SK-N-SH (cell line): Measurements from ENCODE around the gene PSMD8. TPM values are rescaled to one million over a fixed set of nuclear protein-coding genes. Genes with fewer than 3 reads are reported as not detected.

ENCODE experiments used
- CTCF ChIA-PET: fragments of 300-600, 350-600 bp; formaldehyde crosslinking; extraction: SDS; loops from one replicate; lab custom pipeline; 2021; lab: Yijun Ruan, JAX
- POLR2A ChIA-PET: fragments of 350-600 bp; sonication (Branson Sonifier 250); formaldehyde crosslinking; extraction: SDS; loops from one replicate; lab custom pipeline; 2020; ENCODE audit warnings: antibody characterized with exemption, inconsistent platforms; lab: Yijun Ruan, JAX
- DNase-seq: peaks from one replicate; pipeline ENCODE4 v3.0.0; 2012
- H2AFZ ChIP-seq: fragments of 200-600 bp; sonication (generic); 2 replicates; pipeline ENCODE4 v1.8.1; 2016; ENCODE audit warnings: antibody characterized with exemption, mild to moderate bottlenecking, low read depth
- H3F3A ChIP-seq: fragments of 200-600 bp; sonication (generic); replicated peaks from 2 replicates; pipeline ENCODE3; 2016; ENCODE audit warnings: antibody characterized with exemption, mild to moderate bottlenecking; ENCODE audit not compliant: insufficient read depth
- H3K27ac ChIP-seq, 2 experiments: fragments of 200-500 bp in 1 of 2; fragments of 200-600 bp in 1 of 2; sonication (Bioruptor generic) in 1 of 2; sonication (generic), shearing (Covaris generic) in 1 of 2; 2 replicates each; pipeline versions ENCODE4 v1.5.1 to v1.6.1; 2014 to 2016; ENCODE audit warnings: low read depth in 2 of 2, inconsistent platforms in 1 of 2, low read length in 1 of 2, mild to moderate bottlenecking in 1 of 2, mixed read lengths in 1 of 2
- H3K27me3 ChIP-seq: fragments of 200-600 bp; sonication (generic), shearing (Covaris generic); 2 replicates; pipeline ENCODE4 v1.6.1; 2016; ENCODE audit warnings: mixed run types; ENCODE audit not compliant: insufficient read depth
- H3K36me3 ChIP-seq, 2 experiments: fragments of 200-500 bp in 1 of 2; fragments of 200-600 bp in 1 of 2; sonication (Bioruptor generic) in 1 of 2; sonication (generic) in 1 of 2; replicated peaks in 1 of 2; 2 replicates each; pipeline versions ENCODE3 to v1.5.1; 2014 to 2016; ENCODE audit warnings: low read length in 1 of 2, mild to moderate bottlenecking in 1 of 2; ENCODE audit not compliant: insufficient read depth in 2 of 2, control insufficient read depth in 1 of 2
- H3K4me1 ChIP-seq, 2 experiments: fragments of 200-500 bp in 1 of 2; fragments of 200-600 bp in 1 of 2; sonication (Bioruptor generic) in 1 of 2; sonication (generic), shearing (Covaris generic) in 1 of 2; 2 replicates each; pipeline versions ENCODE4 v1.5.1 to v1.6.1; 2014 to 2016; ENCODE audit warnings: low read depth in 1 of 2, low read length in 1 of 2, mixed run types in 1 of 2; ENCODE audit not compliant: insufficient read depth in 2 of 2, control insufficient read depth in 1 of 2
- H3K4me2 ChIP-seq: fragments of 200-600 bp; sonication (generic), shearing (Covaris generic); 2 replicates; pipeline ENCODE4 v1.6.1; 2017; ENCODE audit warnings: mixed run types
- H3K4me3 ChIP-seq, 2 experiments: fragments of 200-500 bp in 1 of 2; fragments of 200-600 bp in 1 of 2; sonication (Bioruptor generic) in 1 of 2; sonication (generic), shearing (Covaris generic) in 1 of 2; 2 replicates each; pipeline versions ENCODE4 v1.5.1 to v1.8.1; 2014 to 2016; ENCODE audit warnings: low read depth in 2 of 2, inconsistent platforms in 1 of 2, low read length in 1 of 2, mild to moderate bottlenecking in 1 of 2, mixed read lengths in 1 of 2, moderate library complexity in 1 of 2
- H3K79me2 ChIP-seq: fragments of 200-600 bp; sonication (generic); 2 replicates; pipeline ENCODE4 v1.8.1; 2017; ENCODE audit warnings: mild to moderate bottlenecking; ENCODE audit not compliant: insufficient read depth
- H3K9ac ChIP-seq: fragments of 200-600 bp; sonication (generic); 2 replicates; pipeline ENCODE4 v1.6.1; 2017; ENCODE audit warnings: mixed run types
- H3K9me2 ChIP-seq: fragments of 200-600 bp; sonication (generic); 2 replicates; pipeline ENCODE4 v1.6.1; 2017; ENCODE audit warnings: mixed run types
- H3K9me3 ChIP-seq: fragments of 200-600 bp; sonication (generic); 2 replicates; pipeline ENCODE4 v1.6.1; 2017; ENCODE audit warnings: mixed run types, mild to moderate bottlenecking, moderate library complexity
- H4K20me1 ChIP-seq: fragments of 200-600 bp; sonication (generic); 2 replicates; pipeline ENCODE4 v1.6.1; 2017; ENCODE audit warnings: mild to moderate bottlenecking, mixed run types; ENCODE audit not compliant: insufficient read depth
- CHD2 ChIP-seq: fragments of 150-350 bp; IDR thresholded peaks from 2 replicates; pipeline ENCODE4 v1.6.1; 2018; ENCODE audit warnings: low read length; ENCODE audit not compliant: partially characterized antibody
- CTCF ChIP-seq: fragments of 200-600 bp; sonication (generic); IDR thresholded peaks from 2 replicates; pipeline ENCODE4 v1.6.1; 2017; ENCODE audit warnings: antibody characterized with exemption, mild to moderate bottlenecking, moderate library complexity
- ELF1 ChIP-seq: IDR thresholded peaks from 2 replicates; pipeline ENCODE4 v1.4.0; 2012
- EZH2phosphoT487 ChIP-seq: fragments of 200-600 bp; sonication (generic); IDR thresholded peaks from 2 replicates; pipeline ENCODE4 v1.6.1; 2017; ENCODE audit warnings: low read depth, mixed run types, mild to moderate bottlenecking, antibody characterized with exemption, moderate library complexity, borderline replicate concordance
- FOXJ3 ChIP-seq: sonication (generic); formaldehyde crosslinking; IDR thresholded peaks from 2 replicates; pipeline ENCODE4 v1.5.1; 2020; ENCODE audit warnings: mild to moderate bottlenecking, missing genetic modification reagents
- GABPA ChIP-seq: IDR thresholded peaks from 2 replicates; pipeline ENCODE4 v1.4.0; 2012; ENCODE audit warnings: low read depth, mild to moderate bottlenecking
- IRF3 ChIP-seq: fragments of 150-350 bp; IDR thresholded peaks from 2 replicates; pipeline ENCODE4 v1.6.1; 2016; ENCODE audit warnings: mild to moderate bottlenecking, low read depth, low read length
- JUND ChIP-seq: IDR thresholded peaks from 2 replicates; pipeline ENCODE4 v1.4.0; 2012
- MAX ChIP-seq: IDR thresholded peaks from 2 replicates; pipeline ENCODE4 v1.4.0; 2012; ENCODE audit warnings: low read depth
- MXI1 ChIP-seq: IDR thresholded peaks from 2 replicates; pipeline ENCODE4 v1.6.1; 2012; ENCODE audit warnings: mild to moderate bottlenecking, low read depth, low read length, improper control_type of control experiment
- NFIC ChIP-seq: IDR thresholded peaks from 2 replicates; pipeline ENCODE4 v1.4.0; 2012; ENCODE audit warnings: borderline replicate concordance
- NRF1 ChIP-seq: IDR thresholded peaks from 2 replicates; pipeline ENCODE4 v1.6.1; 2012; ENCODE audit warnings: low read depth, mild to moderate bottlenecking, low read length
- POLR2AphosphoS5 ChIP-seq: IDR thresholded peaks from 2 replicates; pipeline ENCODE4 v1.6.1; 2012; ENCODE audit warnings: low read depth, low read length
- SIN3A ChIP-seq: IDR thresholded peaks from 2 replicates; pipeline ENCODE4 v1.6.1; 2012; ENCODE audit warnings: low read depth, mild to moderate bottlenecking, low read length, moderate library complexity, borderline replicate concordance
- TAF1 ChIP-seq: IDR thresholded peaks from 2 replicates; pipeline ENCODE4 v1.6.1; 2012; ENCODE audit warnings: low read depth, mild to moderate bottlenecking, low read length, moderate library complexity, borderline replicate concordance
- USF2 ChIP-seq: fragments of 150-350 bp; IDR thresholded peaks from 2 replicates; pipeline ENCODE4 v1.6.1; 2017; ENCODE audit warnings: antibody characterized with exemption, low read length, low read depth, borderline replicate concordance
- ZBTB33 ChIP-seq: IDR thresholded peaks from 2 replicates; pipeline ENCODE4 v1.4.0; 2012; ENCODE audit warnings: low read depth, borderline replicate concordance
- WGBS: methylation state at CpG from one replicate; pipeline ENCODE4 v1.1.6; 2017; ENCODE audit warnings: low lambda C conversion rate; 5-methylcytosine and 5-hydroxymethylcytosine counted together
- polyA plus RNA-seq, 3 experiments: library from polyadenylated mRNA; depleted of rRNA; stranded (reverse); fragments of >200 nt; gene quantifications; 2 replicates each; pipeline ENCODE4 v1.2.3, GENCODE V29; 2012

PSMD8 gene
- polyA plus RNA-seq, 1 of the 3 experiments (the other 2 are of a cell fraction) = 400 TPM

GRCh38 chr19:38383743-38384142, 9.4 kb downstream of the PSMD8 start:
- H3K36me3 ChIP-seq = peaks cover 12 to 41% of the 10 kb centered on the region in 2 experiments
- H3K79me2 ChIP-seq = peaks cover 17% of the 10 kb centered on the region
- POLR2A ChIA-PET = no interaction called here
- H3K9me3 ChIP-seq = no peaks in the 10 kb centered on the region
- no peaks in the 10 kb centered on the region for H3K27me3 ChIP-seq
- 0 out of 2 replicates have a peak, but pooled peaks cover 8% of the 10 kb centered on the region for H4K20me1 ChIP-seq
- H3K4me1 ChIP-seq = peaks cover 0 to 7% of the 10 kb centered on the region in 2 experiments; a peak in 1 of 4 replicates
- no peak overlapping the region for H2AFZ ChIP-seq
- peaks cover 12% of the 10 kb centered on the region for H3F3A ChIP-seq
- no peak overlapping the region for H3K4me2 ChIP-seq
- no peak for DNase-seq
- CTCF ChIA-PET = interaction anchor here (1.5 to 1.8 kb wide), 3 partner anchors 8 to 482 kb away, joined by 3 to 8 read pairs (median 4); no protein-coding TSS in a partner anchor
- no peak for TF ChIP-seq MXI1
- no peak for TF ChIP-seq POLR2AphosphoS5
- TF ChIP-seq NFIC = no peak
- TF ChIP-seq IRF3 = no peak
- no peak for TF ChIP-seq FOXJ3 (CRISPR knock-in tag)
- TF ChIP-seq CHD2 = no peak
- TF ChIP-seq MAX = no peak
- no peak for TF ChIP-seq TAF1
- TF ChIP-seq ZBTB33 = no peak
- no peak for TF ChIP-seq EZH2phosphoT487
- no peak for TF ChIP-seq GABPA
- TF ChIP-seq, all 33 proteins: peak for 0
- Histone ChIP-seq H3K27ac (no peak overlapping the region), H3K4me3 (no peak overlapping the region), H3K9me2 (no peaks in the 10 kb centered on the region), H3K9ac (no peak overlapping the region)
- 100% methylated on average over 2 of the region's 2 CpGs for WGBS

GRCh38 chr19:38384209-38385027, 10.0 kb downstream of the PSMD8 start:
- Histone ChIP-seq H3K9me3 (no peaks in the 10 kb centered on the region), H3F3A (peaks cover 18% of the 10 kb centered on the region), H3K36me3 (peaks cover 10 to 37% of the 10 kb centered on the region in 2 experiments), H3K9ac (no peak overlapping the region), H3K9me2 (no peaks in the 10 kb centered on the region), H3K27ac (no peak overlapping the region), H2AFZ (no peak overlapping the region), H3K79me2 (peaks cover 14% of the 10 kb centered on the region; the same call in 1 of the 2 replicates), H3K27me3 (no peaks in the 10 kb centered on the region), H3K4me1 (peaks cover 0 to 7% of the 10 kb centered on the region in 2 experiments; a peak in 1 of 4 replicates), H3K4me2 (no peak overlapping the region), H3K4me3 (no peak overlapping the region; a peak in 1 of 4 replicates), H4K20me1 (0 out of 2 replicates have a peak, but pooled peaks cover 7% of the 10 kb centered on the region)
- WGBS = 72% methylated on average over 7 of the region's 10 CpGs
- DNase-seq = no peak
- ChIA-PET CTCF (interaction anchor here (1.5 to 1.8 kb wide), 3 partner anchors 9 to 482 kb away, joined by 3 to 8 read pairs (median 4); no protein-coding TSS in a partner anchor), POLR2A (interaction anchor here (1.5 kb wide), 1 partner anchor 8 kb away, joined by 6 read pairs; no protein-coding TSS in a partner anchor)
- TF ChIP-seq CTCF (no peak), ELF1 (no peak), SIN3A (no peak), MXI1 (no peak), NRF1 (no peak), USF2 (no peak), JUND (no peak), ZBTB33 (no peak), FOXJ3 (CRISPR knock-in tag) (no peak)
